Body of pancreas (tissue), 4 donors: ENCODE data around the gene RASGRP2.

Source experiments
- POLR2A ChIP-seq, 3 donors: fragments of 450-650 bp; IDR thresholded peaks; one replicate each; pipeline ENCODE4 v1.6.1; 2016; ENCODE audit warnings: antibody characterized with exemption in 3 of 3, mild to moderate bottlenecking in 2 of 3
- TF ChIP-seq, protein P1 (sequence below), 7 experiments: fragments of 450-650 bp in 4 of 7; fragments of 200-600 bp in 3 of 7; sonication (generic) in 3 of 7; IDR thresholded peaks; one replicate each; pipeline ENCODE4 v1.5.1; 2016 to 2019; ENCODE audit warnings: antibody characterized with exemption in 7 of 7

DNA sequence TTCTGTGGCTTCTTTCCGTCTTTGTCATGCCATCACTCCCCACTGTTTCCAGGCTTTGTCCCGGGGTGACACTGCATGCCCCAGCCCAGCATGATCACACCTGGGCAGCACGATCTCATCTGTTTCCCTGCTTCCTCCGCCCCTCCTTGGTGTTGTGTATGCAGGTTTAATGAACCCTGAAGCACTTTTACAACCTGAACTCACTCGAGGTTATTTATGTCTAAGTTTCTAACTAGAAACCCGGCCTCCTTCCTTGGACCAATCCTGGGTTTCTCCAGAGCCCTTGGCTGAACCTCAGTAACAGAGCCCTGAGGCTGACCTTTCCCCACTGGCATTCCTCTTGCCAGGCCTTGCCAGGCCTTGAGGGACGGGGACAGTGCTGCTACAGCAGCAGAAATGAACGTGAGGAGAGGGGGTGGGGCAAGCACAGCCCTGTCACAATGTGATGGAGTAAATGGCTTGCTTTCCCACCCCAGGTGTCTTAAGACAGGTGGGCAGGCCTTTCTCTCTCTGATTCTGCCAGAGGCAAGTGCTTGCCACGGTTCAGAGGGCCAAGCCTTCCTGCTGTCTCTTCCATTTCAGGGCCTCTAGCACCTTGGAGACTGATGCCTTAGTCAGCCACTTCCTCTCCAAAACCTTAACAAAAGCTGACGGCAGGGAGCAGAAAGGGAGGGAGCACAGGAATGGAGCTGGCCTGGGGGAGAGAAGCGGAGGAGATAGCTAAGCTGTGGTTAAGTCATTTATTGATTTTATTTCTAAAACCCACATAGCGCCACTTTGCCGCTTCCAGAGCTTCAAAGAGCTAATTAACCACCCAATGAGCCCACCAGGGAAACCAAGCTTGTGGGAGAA is 19.0 kb upstream of the RASGRP2 start:
- TF ChIP-seq, protein P1, sequence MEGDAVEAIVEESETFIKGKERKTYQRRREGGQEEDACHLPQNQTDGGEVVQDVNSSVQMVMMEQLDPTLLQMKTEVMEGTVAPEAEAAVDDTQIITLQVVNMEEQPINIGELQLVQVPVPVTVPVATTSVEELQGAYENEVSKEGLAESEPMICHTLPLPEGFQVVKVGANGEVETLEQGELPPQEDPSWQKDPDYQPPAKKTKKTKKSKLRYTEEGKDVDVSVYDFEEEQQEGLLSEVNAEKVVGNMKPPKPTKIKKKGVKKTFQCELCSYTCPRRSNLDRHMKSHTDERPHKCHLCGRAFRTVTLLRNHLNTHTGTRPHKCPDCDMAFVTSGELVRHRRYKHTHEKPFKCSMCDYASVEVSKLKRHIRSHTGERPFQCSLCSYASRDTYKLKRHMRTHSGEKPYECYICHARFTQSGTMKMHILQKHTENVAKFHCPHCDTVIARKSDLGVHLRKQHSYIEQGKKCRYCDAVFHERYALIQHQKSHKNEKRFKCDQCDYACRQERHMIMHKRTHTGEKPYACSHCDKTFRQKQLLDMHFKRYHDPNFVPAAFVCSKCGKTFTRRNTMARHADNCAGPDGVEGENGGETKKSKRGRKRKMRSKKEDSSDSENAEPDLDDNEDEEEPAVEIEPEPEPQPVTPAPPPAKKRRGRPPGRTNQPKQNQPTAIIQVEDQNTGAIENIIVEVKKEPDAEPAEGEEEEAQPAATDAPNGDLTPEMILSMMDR (IDR thresholded peaks at IDR 0.05), result no peak
- no peak for TF ChIP-seq POLR2A (IDR thresholded peaks at IDR 0.05)
